SK-N-MC (cell line): ENCODE data around the gene IGFLR1.

ENCODE experiments used
- EZH2 ChIP-seq: fragments of 200-600 bp; sonication (generic); IDR thresholded peaks from one replicate; pipeline ENCODE4 v1.6.1; 2017; ENCODE audit warnings: antibody characterized with exemption
- FOXP2 ChIP-seq: optimal IDR thresholded peaks from 2 replicates; pipeline ENCODE3; 2011; ENCODE audit warnings: mild to moderate bottlenecking, moderate library complexity; ENCODE audit not compliant: insufficient read depth; ENCODE audit errors: extremely low read length, control extremely low read depth
- POLR2AphosphoS5 ChIP-seq: IDR thresholded peaks from 2 replicates; pipeline ENCODE4 v1.6.1; 2012; ENCODE audit warnings: mild to moderate bottlenecking, low read depth, low read length, borderline replicate concordance

DNA sequence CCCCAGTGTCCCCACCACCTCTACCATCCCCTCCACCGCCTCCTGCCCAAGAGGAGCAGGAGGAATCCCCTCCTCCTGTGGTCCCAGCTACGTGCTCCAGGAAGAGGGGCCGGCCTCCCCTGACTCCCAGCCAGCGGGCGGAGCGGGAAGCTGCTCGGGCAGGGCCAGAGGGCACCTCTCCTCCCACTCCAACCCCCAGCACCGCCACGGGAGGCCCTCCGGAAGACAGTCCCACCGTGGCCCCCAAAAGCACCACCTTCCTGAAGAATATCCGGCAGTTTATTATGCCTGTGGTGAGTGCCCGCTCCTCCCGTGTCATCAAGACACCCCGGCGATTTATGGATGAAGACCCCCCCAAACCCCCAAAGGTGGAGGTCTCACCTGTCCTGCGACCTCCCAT is 21.6 kb downstream of the IGFLR1 start:
- no peak for TF ChIP-seq POLR2AphosphoS5
- TF ChIP-seq EZH2: no peak
- no peak for TF ChIP-seq FOXP2
